ENCODE data around the gene GRID2. TPM values are rescaled to one million over a fixed set of nuclear protein-coding genes. Genes with fewer than 3 reads are reported as not detected.

GRID2 gene
- total RNA-seq, 1 donor: not detected

DNA sequence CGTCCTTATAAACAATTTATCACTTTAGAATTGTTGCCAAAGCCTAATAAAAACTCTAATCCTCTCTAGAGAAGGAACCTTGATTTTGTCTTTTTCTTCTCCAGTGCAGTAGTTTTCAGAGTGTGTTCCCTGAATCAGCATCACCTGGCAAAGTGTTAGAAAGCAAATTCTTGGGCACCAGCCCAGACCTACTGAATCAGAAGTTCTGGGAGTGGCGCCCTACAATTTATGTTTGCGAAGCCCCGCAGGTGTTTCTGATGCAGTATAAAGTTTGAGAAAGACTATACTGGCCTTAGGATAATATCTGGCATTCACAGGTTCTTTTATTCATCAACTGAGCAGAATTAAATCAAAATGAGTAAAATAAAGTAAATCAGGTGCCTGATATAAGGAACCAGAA lies 879.0 kb downstream of the GRID2 start:
- H3K79me2 ChIP-seq (ENCODE audit: insufficient read depth, low read length): no peaks in the 10 kb centered on the region
- no peaks in the 10 kb centered on the region for H3K4me1 ChIP-seq (ENCODE audit: insufficient read depth, low read length)
- no peak for TF ChIP-seq CTCF (IDR thresholded peaks at IDR 0.05; ENCODE audit: extremely low read depth, low read depth, low read length)
- H3K4me2 ChIP-seq (ENCODE audit: insufficient read depth, low read length): no peak overlapping the region
- no peaks in the 10 kb centered on the region for H3K9me3 ChIP-seq (ENCODE audit: low read depth, low read length)
- H4K20me1 ChIP-seq (ENCODE audit: insufficient read depth, low read length): no peaks in the 10 kb centered on the region
- no peaks in the 10 kb centered on the region for H3K27me3 ChIP-seq (ENCODE audit: insufficient read depth, low read length)
- no peak overlapping the region for H2AFZ ChIP-seq (ENCODE audit: low read length)
- no peak for DNase-seq (ENCODE audit: insufficient read length, low spot score, missing footprints)
- no peak overlapping the region for H3K27ac ChIP-seq (ENCODE audit: low read depth, low read length)
- no peak overlapping the region for H3K4me3 ChIP-seq (ENCODE audit: insufficient read depth, low read length)
- H3K36me3 ChIP-seq (ENCODE audit: insufficient read depth, low read length): no peaks in the 10 kb centered on the region

DNA sequence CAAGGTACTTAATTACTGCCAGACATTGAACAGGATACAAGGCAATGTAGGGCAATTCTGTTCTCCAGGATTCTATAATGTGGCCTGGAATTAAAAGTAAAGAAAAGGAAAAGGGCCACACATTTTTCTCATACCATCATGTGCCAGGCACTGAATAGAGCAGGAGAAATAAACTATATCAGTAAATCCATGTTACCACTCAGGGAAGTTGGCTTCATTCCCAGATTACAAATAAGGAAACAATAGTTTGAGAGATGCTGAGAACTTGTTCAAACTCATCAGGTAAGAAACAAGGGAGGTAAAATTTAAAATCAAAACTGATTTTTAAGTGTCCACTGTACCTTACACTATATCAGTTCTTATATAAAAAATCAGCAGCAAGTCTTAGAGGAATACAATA lies 879.8 kb downstream of the GRID2 start:
- H3K4me2 ChIP-seq (ENCODE audit: insufficient read depth, low read length): no peak overlapping the region
- H3K9me3 ChIP-seq (ENCODE audit: low read depth, low read length): no peaks in the 10 kb centered on the region
- TF ChIP-seq CTCF (IDR thresholded peaks at IDR 0.05; ENCODE audit: extremely low read depth, low read depth, low read length): no peak
- H4K20me1 ChIP-seq (ENCODE audit: insufficient read depth, low read length): no peaks in the 10 kb centered on the region
- DNase-seq (ENCODE audit: insufficient read length, low spot score, missing footprints): no peak
- H3K79me2 ChIP-seq (ENCODE audit: insufficient read depth, low read length): no peaks in the 10 kb centered on the region
- no peaks in the 10 kb centered on the region for H3K36me3 ChIP-seq (ENCODE audit: insufficient read depth, low read length)
- H2AFZ ChIP-seq (ENCODE audit: low read length): no peak overlapping the region
- H3K4me3 ChIP-seq (ENCODE audit: insufficient read depth, low read length): no peak overlapping the region
- no peaks in the 10 kb centered on the region for H3K27me3 ChIP-seq (ENCODE audit: insufficient read depth, low read length)
- H3K4me1 ChIP-seq (ENCODE audit: insufficient read depth, low read length): no peaks in the 10 kb centered on the region
- no peak overlapping the region for H3K27ac ChIP-seq (ENCODE audit: low read depth, low read length)

GRCh38 chr4:93184053-93184452 lies 880.3 kb downstream of the GRID2 start:
- Histone ChIP-seq H3K9me3 (ENCODE audit: low read depth, low read length) (no peaks in the 10 kb centered on the region), H3K27ac (ENCODE audit: low read depth, low read length) (no peak overlapping the region), H3K4me1 (ENCODE audit: insufficient read depth, low read length) (no peaks in the 10 kb centered on the region)

DNA sequence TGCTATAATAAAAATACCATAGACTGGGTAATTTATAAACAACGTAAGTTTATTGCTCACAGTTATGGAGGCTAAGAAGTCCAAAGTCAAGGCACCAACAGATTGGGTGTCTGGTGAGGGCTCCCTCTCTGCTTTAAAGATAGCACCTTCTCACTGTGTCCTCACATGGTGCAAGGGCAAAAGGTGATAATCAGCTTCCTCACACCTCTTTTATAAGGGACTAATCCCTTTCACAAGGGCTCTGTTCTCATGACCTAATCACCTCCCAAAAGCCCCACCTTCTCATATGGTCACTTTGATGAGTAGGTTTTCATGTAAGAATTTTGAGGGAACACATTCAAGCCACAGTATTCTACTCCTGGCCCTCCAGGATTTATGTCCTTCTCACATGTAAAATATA lies 883.1 kb downstream of the GRID2 start:
- no peak overlapping the region for H3K27ac ChIP-seq (ENCODE audit: low read depth, low read length)
- no peaks in the 10 kb centered on the region for H3K79me2 ChIP-seq (ENCODE audit: insufficient read depth, low read length)
- H4K20me1 ChIP-seq (ENCODE audit: insufficient read depth, low read length): no peaks in the 10 kb centered on the region
- H3K4me3 ChIP-seq (ENCODE audit: insufficient read depth, low read length): no peak overlapping the region
- H3K36me3 ChIP-seq (ENCODE audit: insufficient read depth, low read length): no peaks in the 10 kb centered on the region
- no peak for DNase-seq (ENCODE audit: insufficient read length, low spot score, missing footprints)
- H2AFZ ChIP-seq (ENCODE audit: low read length): no peak overlapping the region
- no peaks in the 10 kb centered on the region for H3K27me3 ChIP-seq (ENCODE audit: insufficient read depth, low read length)
- TF ChIP-seq CTCF (IDR thresholded peaks at IDR 0.05; ENCODE audit: extremely low read depth, low read depth, low read length): no peak
- H3K4me1 ChIP-seq (ENCODE audit: insufficient read depth, low read length): no peaks in the 10 kb centered on the region
- H3K9me3 ChIP-seq (ENCODE audit: low read depth, low read length): no peaks in the 10 kb centered on the region
- no peak overlapping the region for H3K4me2 ChIP-seq (ENCODE audit: insufficient read depth, low read length)

More at GRCh38 chr4:93184053-93184452, 880.3 kb downstream of the GRID2 start:
- Histone ChIP-seq H4K20me1 (ENCODE audit: insufficient read depth, low read length) (no peaks in the 10 kb centered on the region), H2AFZ (ENCODE audit: low read length) (no peak overlapping the region), H3K4me2 (ENCODE audit: insufficient read depth, low read length) (no peak overlapping the region), H3K79me2 (ENCODE audit: insufficient read depth, low read length) (no peaks in the 10 kb centered on the region), H3K36me3 (ENCODE audit: insufficient read depth, low read length) (no peaks in the 10 kb centered on the region), H3K27me3 (ENCODE audit: insufficient read depth, low read length) (no peaks in the 10 kb centered on the region), H3K4me3 (ENCODE audit: insufficient read depth, low read length) (no peak overlapping the region)
- no peak for TF ChIP-seq CTCF (IDR thresholded peaks at IDR 0.05; ENCODE audit: extremely low read depth, low read depth, low read length)
- no peak for DNase-seq (ENCODE audit: insufficient read length, low spot score, missing footprints)
